ENCODE data around the gene KIF7. TPM values are rescaled to one million over a fixed set of nuclear protein-coding genes. Genes with fewer than 3 reads are reported as not detected.
A peak's percentile ranks its signal among the peaks of the same experiment; 100 is the strongest.

KIF7 gene
- total RNA-seq, result 10 to 100 TPM; 10.1 to 14.4 (median 10.5) TPM

GRCh38 chr15:89654847-89655805 lies at the start of gene KIF7:
KIF7 (minus strand) TSS chr15:89655467; CDS start chr15:89652930, 2,537 bp downstream.
- H3K4me1 ChIP-seq, result no peaks in the 10 kb centered on the region
- H3K27ac ChIP-seq, result peak within 1 kb of the TSS; percentile 71 to 77
- H3K4me3 ChIP-seq, result peak within 1 kb of the TSS; percentile 73 to 86 (median 77)
- no peaks in the 10 kb centered on the region for H3K27me3 ChIP-seq
- intact Hi-C loops (cut with DNase I; ENCODE audit: low total_unique reads), result no loop called here
- no peaks in the 10 kb centered on the region for H3K9me3 ChIP-seq
- no peaks in the 10 kb centered on the region for H3K36me3 ChIP-seq
- no peak for DNase-seq (ENCODE audit: low spot score in 2 of 2)
- TF ChIP-seq CTCF (IDR thresholded peaks at IDR 0.05) (no peak), POLR2AphosphoS5 (IDR thresholded peaks at IDR 0.05) (no peak), POLR2A (IDR thresholded peaks at IDR 0.05) (no peak)

GRCh38 chr15:89704411-89704810 lies 49.1 kb upstream of the KIF7 start:
- Histone ChIP-seq H3K36me3 (no peaks in the 10 kb centered on the region), H3K4me3 (no peak overlapping the region), H3K4me1 (no peaks in the 10 kb centered on the region), H3K27ac (no peak overlapping the region), H3K9me3 (no peaks in the 10 kb centered on the region), H3K27me3 (peaks cover 0 to 4% of the 10 kb centered on the region in 2 donors)
- no peak for DNase-seq (ENCODE audit: low spot score in 2 of 2)
- TF ChIP-seq POLR2A (IDR thresholded peaks at IDR 0.05) (no peak), POLR2AphosphoS5 (IDR thresholded peaks at IDR 0.05) (no peak), CTCF (IDR thresholded peaks at IDR 0.05) (no peak)
- intact Hi-C loops (cut with DNase I; ENCODE audit: low total_unique reads), result no loop called here

GRCh38 chr15:89695198-89695597 lies 39.9 kb upstream of the KIF7 start:
- no peak for TF ChIP-seq CTCF (IDR thresholded peaks at IDR 0.05)
- TF ChIP-seq POLR2A (IDR thresholded peaks at IDR 0.05), result no peak
- H3K4me1 ChIP-seq, result no peaks in the 10 kb centered on the region
- no peaks in the 10 kb centered on the region for H3K27me3 ChIP-seq
- H3K9me3 ChIP-seq, result no peaks in the 10 kb centered on the region
- no peaks in the 10 kb centered on the region for H3K36me3 ChIP-seq
- H3K27ac ChIP-seq, result no peak overlapping the region
- intact Hi-C loops (cut with DNase I; ENCODE audit: low total_unique reads), result no loop called here
- no peak overlapping the region for H3K4me3 ChIP-seq
- DNase-seq (ENCODE audit: low spot score in 2 of 2), result no peak

GRCh38 chr15:89693696-89694095 lies 38.4 kb upstream of the KIF7 start:
- intact Hi-C loops (cut with DNase I; ENCODE audit: low total_unique reads), result no loop called here
- Histone ChIP-seq H3K4me1 (peaks cover 0 to 8% of the 10 kb centered on the region in 2 donors), H3K27me3 (no peaks in the 10 kb centered on the region), H3K36me3 (no peaks in the 10 kb centered on the region), H3K9me3 (no peaks in the 10 kb centered on the region), H3K4me3 (no peak overlapping the region), H3K27ac (no peak overlapping the region)
- DNase-seq (ENCODE audit: low spot score in 2 of 2), result no peak
- TF ChIP-seq POLR2A (IDR thresholded peaks at IDR 0.05), result no peak

- intact Hi-C loops (cut with DNase I; ENCODE audit: low total_unique reads), result no loop called here
- Histone ChIP-seq H3K27ac (no peak overlapping the region), H3K27me3 (no peaks in the 10 kb centered on the region), H3K9me3 (no peaks in the 10 kb centered on the region), H3K4me1 (peaks cover 0 to 8% of the 10 kb centered on the region in 2 donors), H3K4me3 (no peak overlapping the region), H3K36me3 (no peaks in the 10 kb centered on the region)
- TF ChIP-seq CTCF (IDR thresholded peaks at IDR 0.05) (no peak), POLR2A (IDR thresholded peaks at IDR 0.05) (no peak), POLR2AphosphoS5 (IDR thresholded peaks at IDR 0.05) (no peak)
- DNase-seq (ENCODE audit: low spot score in 2 of 2), result no peak
These were observed 37.8 kb upstream of the KIF7 start for GRCh38 chr15:89693091-89693490.

All from breast epithelium (tissue), 4 donors.